Activated CD4-positive, CD25-positive, alpha-beta regulatory T cell treated with anti-CD3 and anti-CD28 coated beads, Interleukin-2, amount 50 U/mL, for 16 hours (primary cell): ENCODE results near the gene B4GAT1.
"Not testable (repeated sequence)": the region's sequence is repeated elsewhere in the genome, so short reads cannot be mapped to it uniquely, and the experiment has no call there.

Experiments used
- DNase-seq: peaks from one replicate; pipeline ENCODE4 v3.0.0-alpha.2; 2020; ENCODE audit warnings: low read depth, low spot score

The B4GAT1 gene

GRCh38 chr11:66310803-66311440 is 36.5 kb downstream of the B4GAT1 start:
- DNase-seq: not testable (repeated sequence)

- DNase-seq: no peak
Observed at GRCh38 chr11:66310324-66310723, 37.1 kb downstream of the B4GAT1 start.

DNA sequence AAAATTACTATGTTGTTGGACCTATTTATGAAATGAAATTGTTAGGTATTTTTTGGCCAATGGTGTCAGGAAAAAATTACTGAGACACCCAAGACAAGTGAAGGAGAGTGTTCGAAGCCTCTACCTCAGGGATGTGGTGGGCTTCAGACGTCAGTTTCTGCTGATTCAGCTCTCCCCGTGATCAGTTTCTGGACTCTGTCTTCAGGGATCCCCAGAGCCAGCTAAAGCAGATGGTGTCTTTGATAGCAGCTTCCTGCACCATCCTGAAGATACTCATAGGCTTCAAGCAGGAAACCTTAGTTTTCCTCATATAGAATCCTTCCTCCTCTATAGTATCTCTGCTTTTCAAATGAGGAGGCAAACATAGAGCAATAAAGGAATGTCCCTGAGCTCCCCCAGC is 38.0 kb downstream of the B4GAT1 start:
- no peak for DNase-seq

DNA sequence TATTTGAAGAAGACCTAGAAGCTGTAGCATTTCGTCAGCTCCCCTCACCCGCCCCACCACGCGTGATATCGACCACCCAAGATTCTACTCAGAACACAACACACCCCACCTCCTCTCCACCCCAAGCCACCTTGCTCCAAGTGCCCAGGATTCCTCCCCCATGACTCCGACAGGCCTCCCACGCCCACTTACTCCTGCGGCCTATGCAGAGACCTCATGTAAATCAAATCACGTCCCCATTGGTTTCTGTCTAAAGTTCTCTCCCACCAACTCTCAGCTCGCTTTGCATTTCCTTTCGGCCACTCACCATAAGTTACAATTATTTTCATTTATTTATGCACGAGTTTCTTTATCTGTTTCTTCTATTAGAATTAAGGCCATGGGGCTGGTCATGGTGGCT is 44.8 kb downstream of the B4GAT1 start:
- no peak for DNase-seq

DNA sequence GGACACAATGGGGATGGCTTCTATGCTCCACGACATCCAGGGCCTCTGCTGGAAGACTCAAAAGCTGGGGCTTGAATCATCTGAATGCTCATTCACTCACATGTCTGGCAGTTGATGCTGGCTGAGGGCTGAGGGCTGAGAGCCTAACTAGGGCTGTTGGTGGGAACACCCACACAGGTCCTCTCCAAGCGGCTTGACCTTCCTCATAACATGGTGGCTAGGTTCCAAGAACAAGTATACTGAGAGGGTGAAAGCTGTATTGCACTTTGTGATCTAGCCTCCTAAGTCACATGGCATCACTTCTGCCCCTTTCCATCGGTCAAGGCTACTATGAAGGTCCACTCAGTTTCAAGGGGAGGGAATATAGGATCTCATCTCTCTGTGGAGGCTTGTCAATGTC is 48.2 kb downstream of the B4GAT1 start:
- no peak for DNase-seq

GRCh38 chr11:66297610-66298009 is 49.8 kb downstream of the B4GAT1 start:
- DNase-seq: no peak
